ENCODE measurements around the gene IL23A.
"Not testable (repeated sequence)": the region's sequence is repeated elsewhere in the genome, so short reads cannot be mapped to it uniquely, and the experiment has no call there.

The IL23A gene

GRCh38 chr12:56338308-56339157, at the start of gene IL23A:
Gene IL23A (plus strand): TSS chr12:56338884. CDS start chr12:56339045, 161 bp downstream.
- DNase-seq (ENCODE audit: low read depth in 1 of 2, low spot score in 1 of 2) = peak; percentile 60 to 79

- no peak for DNase-seq (ENCODE audit: low read depth in 1 of 2, low spot score in 1 of 2)
Observed at GRCh38 chr12:56293795-56294194, 44.9 kb upstream of the IL23A start.

GRCh38 chr12:56296295-56296694, 42.4 kb upstream of the IL23A start:
- DNase-seq (ENCODE audit: low read depth in 1 of 2, low spot score in 1 of 2) = no peak

DNA sequence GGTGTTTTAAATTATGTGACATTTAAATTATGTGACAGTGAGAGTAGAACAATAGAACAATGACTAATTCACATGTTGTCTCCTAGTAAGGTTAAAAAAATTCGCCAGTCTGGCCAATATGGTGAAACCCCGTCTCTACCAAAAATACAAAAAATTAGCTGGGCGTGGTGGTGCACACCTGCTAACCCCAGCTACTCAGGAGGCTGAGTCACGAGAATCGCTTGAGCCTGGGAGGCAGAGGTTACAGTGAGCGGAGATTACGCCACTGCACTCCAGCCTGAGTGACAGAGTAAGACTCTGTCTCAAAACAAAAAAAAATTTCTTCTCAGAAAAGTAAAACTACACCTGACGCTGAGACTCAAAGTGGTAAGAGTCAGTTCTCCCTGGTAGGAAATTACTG, 41.3 kb upstream of the IL23A start:
- no peak for DNase-seq (ENCODE audit: low read depth in 1 of 2, low spot score in 1 of 2)

DNA sequence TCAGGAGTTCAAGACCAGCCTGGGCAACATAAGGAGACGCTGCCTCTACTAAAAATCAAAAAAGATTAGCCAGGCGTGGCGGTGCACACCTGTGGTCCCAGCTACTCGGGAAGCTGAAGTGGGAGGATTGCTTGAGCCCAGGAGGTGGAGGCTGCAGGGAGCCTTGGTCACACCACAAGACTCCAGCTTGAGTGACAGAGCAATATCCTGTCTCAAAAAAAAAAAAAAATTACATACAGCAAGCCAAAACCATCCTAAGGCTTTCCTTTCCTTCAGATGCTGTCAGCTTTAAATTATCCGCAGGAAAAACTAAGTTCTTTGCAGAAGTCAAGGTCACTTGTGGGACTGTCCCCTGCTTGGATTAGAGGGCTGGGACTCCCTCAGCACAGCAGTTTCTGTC, 39.9 kb upstream of the IL23A start:
- no peak for DNase-seq (ENCODE audit: low read depth in 1 of 2, low spot score in 1 of 2)

DNA sequence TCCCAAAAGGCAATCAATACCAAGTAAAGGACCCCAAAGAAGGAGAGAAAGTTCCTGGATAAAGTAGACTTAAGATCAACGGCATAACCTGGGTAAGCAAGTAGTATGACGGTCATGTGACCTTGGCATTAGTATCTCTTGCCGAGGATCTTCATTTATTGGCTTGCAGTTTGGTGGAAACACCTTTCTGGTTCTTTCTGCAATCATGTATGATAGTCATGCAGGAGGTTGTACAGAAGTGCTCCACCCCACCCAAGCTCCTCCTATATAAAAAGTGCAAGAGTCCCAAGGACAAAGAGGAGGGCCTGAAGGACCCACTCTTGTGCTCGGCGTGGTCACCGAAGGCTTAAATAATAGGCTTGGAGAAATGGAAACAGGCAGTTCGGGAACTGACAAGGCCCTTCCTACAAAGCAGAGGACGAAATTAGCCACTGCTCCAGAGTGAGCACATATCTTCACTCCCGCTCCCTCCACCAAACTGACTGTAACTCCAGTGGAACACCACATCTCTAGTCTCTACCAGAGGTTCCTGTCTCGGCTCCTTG, 39.3 kb upstream of the IL23A start:
- peak in 1 of 2 donors; percentile 4 for DNase-seq (ENCODE audit: low read depth in 1 of 2, low spot score in 1 of 2)

GRCh38 chr12:56299853-56300643, 38.6 kb upstream of the IL23A start, which contains the start of gene CS:
Gene CS (minus strand): TSS chr12:56300330. CDS start chr12:56300201, 129 bp downstream.
- DNase-seq (ENCODE audit: low read depth in 1 of 2, low spot score in 1 of 2) = peak; percentile 95 to 99

DNA sequence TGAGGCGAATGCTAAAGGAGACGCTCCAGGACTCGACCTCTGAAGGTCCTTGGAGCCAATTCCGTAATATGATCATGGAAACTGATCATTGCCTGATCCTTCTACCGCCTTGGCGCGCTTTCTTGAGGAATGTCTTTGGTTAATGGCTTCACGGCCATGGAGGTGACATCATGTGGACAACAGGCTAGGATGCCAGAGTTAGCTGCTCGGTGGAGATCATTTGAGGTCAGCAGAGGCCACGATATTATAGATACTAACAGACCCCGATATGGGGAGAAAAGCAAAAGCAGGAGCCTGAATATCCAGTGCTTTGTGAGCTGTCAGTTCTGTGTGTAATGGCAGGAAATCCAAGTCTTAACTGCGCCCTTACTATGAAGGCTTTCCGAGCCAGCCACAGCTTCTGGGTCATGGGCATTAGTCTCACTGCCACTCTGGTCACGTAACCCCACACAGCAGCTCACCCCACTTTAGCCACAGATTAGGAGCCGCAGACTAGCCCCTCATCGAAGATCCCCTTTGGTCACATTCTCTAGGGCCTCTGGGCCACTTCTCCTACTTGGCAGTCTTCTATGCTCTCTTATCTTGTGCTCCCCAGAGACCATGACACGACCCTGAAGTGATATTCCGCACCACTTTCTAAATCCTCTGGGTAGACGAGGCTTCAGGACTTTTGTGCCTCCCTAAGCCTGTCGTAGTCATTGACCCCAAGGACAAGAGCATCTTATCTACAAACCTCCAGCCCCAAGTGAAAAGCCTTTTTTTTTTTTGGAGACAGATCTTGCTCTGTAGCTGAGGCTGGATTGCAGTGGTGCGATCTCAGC, 37.8 kb upstream of the IL23A start:
- DNase-seq (ENCODE audit: low read depth in 1 of 2, low spot score in 1 of 2) = no peak

DNA sequence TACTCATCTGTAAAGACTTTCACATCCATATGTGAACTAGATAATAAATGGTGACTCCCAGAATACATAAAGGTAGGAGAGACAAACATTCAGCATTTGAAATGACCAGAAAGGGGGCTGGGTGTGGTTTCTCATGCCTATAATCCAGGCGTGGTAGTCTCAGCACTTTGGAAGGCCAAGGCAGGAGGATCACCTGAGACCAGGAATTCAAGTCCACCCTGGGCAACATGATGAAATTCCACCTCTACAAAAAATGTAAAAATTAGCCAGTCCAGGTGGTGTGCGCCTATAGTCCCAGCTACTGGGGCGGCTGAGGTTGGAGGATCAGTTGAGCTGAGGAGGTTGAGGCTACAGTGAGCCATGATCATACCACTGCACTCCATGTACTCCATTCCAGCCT, 34.4 kb upstream of the IL23A start:
- DNase-seq (ENCODE audit: low read depth in 1 of 2, low spot score in 1 of 2) = no peak

DNA sequence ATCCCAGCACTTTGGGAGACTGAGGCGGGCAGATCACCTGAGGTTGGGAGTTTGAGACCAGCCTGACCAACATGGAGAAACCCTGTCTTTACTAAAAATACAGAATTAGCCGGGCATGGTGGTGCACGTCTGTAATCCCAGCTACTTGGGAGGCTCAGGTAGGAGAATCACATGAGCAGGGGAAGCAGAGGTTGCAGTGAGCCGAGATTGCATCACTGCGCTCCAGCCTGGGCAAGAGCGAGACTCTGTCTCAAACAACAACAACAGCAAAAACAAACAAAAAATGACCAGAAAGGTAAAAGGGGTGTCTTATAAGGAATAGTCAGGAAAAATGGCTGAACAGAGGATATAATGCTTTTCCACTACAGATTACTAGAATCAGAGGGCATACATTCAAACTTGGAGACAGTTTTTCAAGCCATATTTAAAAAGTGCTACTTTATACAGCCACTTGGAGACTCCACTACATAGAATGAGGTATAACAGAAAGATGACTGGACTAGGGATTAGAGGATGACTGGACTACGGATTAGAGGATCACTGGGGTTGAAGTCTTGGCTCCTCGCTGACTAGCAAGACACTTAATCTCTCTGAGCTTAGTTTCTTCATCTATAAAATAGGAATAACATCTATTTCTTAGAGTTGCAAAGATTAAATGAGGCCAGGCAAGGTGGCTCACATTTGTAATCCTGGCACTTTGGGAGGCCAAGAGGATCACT, 33.7 kb upstream of the IL23A start:
- DNase-seq (ENCODE audit: low read depth in 1 of 2, low spot score in 1 of 2) = no peak

- no peak for DNase-seq (ENCODE audit: low read depth in 1 of 2, low spot score in 1 of 2)
Observed at GRCh38 chr12:56307221-56307965, 31.3 kb upstream of the IL23A start.

DNA sequence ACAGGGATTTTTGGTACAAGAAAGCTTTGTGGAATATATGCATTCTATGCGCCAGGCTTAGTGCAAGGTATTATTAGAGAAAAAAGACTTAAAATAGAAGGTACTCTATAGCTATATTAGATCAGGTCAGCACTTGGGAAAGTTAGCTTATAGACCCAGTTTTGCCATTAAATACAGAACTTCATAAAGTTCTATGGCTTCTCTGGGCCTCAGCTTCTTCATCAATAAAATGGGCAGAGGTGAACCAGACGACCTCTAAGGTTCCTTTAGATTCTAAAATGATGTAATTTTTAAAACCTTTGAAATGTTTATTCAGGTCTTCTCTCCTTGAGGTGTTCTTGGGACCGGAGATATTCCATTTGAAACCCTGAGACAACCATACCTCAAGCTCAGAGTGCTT, 30.0 kb upstream of the IL23A start:
- no peak for DNase-seq (ENCODE audit: low read depth in 1 of 2, low spot score in 1 of 2)

DNA sequence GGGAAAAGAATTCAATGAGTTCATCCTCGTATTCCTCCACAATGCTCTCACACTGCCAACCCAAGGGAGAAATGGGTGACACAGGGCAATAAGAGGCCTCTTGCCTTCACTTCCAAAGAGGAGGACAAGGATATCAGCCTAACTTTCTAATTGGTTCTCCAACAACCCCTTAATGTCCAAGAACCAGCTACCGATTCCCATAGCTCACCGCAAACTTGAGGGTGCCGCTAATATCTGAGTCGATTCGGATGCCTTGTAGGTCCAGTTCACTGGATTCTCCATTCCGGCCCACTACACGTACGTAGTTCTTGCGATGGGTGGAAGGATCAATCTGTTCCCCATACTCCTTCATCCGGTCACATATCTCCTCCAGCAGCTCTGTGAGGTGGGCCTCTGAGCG, 27.7 kb upstream of the IL23A start:
- DNase-seq (ENCODE audit: low read depth in 1 of 2, low spot score in 1 of 2) = no peak

DNA sequence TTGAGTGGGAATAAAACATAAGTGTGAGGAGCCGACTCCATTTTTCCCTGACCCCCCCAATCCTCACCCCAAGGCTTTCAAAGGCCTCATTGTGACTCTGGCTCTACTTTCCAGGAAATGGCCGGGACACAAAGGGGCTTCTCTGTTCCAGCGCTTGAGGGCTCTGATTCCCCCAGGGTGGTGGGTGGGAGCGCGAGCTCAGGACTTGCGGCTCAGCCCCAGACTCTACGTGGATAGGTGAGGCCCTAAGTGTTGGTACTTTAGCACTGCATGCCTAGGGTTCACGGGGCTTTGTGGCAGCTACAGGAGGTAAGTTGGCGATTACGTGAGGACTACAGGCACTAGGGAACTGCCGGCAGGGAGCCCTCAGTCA, 23.4 kb upstream of the IL23A start:
- DNase-seq (ENCODE audit: low read depth in 1 of 2, low spot score in 1 of 2) = no peak

- peak; percentile 81 to 83 for DNase-seq (ENCODE audit: low read depth in 1 of 2, low spot score in 1 of 2)
Observed at GRCh38 chr12:56315622-56316473, 22.8 kb upstream of the IL23A start, which contains the start of gene CNPY2. Gene CNPY2 (minus strand): TSS chr12:56315988. CDS start chr12:56315217, 771 bp downstream.

DNA sequence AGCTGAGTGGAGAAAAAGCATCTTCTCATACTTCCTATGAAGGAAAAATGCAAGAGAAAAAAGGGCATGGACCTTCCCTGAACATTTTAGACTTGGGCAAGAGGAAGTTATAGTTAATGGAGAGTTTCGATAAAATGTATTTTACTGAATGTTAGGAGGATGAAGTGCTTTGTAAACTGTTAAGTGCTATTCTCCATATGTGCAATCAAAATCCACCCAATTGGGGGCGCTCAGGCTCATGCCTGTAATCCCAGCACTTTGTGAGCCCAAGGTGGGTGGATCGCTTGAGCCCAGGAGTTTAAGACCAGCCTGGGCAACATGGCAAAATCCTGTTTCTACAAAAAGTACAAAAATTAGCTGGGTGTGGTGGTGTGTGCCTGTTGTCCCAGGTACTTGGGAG, 21.0 kb upstream of the IL23A start:
- no peak for DNase-seq (ENCODE audit: low read depth in 1 of 2, low spot score in 1 of 2)

GRCh38 chr12:56321027-56321426, 17.7 kb upstream of the IL23A start:
- DNase-seq (ENCODE audit: low read depth in 1 of 2, low spot score in 1 of 2) = no peak

- not testable (repeated sequence) for DNase-seq (ENCODE audit: low read depth in 1 of 2, low spot score in 1 of 2)
Observed at GRCh38 chr12:56321610-56322009, 17.1 kb upstream of the IL23A start.

GRCh38 chr12:56324206-56324605, 14.5 kb upstream of the IL23A start:
- DNase-seq (ENCODE audit: low read depth in 1 of 2, low spot score in 1 of 2) = no peak

All from activated T-helper 1 cell treated with anti-CD3 and anti-CD28 coated beads, Interleukin-2, amount 50 U/mL, for 16 hours (primary cell).